Measurements from ENCODE around the gene TUBGCP4.

Gene TUBGCP4

GRCh38 chr15:43433165-43433564 lies 62.3 kb downstream of the TUBGCP4 start:
- Mint-ChIP-seq H3K4me3 (no peak overlapping the region), H3K9me3 (no peaks in the 10 kb centered on the region), H3K4me1 (no peaks in the 10 kb centered on the region), H3K27ac (no peak overlapping the region), H3K27me3 (no peaks in the 10 kb centered on the region)
- DNase-seq (no peak), ATAC-seq (no peak)

DNA sequence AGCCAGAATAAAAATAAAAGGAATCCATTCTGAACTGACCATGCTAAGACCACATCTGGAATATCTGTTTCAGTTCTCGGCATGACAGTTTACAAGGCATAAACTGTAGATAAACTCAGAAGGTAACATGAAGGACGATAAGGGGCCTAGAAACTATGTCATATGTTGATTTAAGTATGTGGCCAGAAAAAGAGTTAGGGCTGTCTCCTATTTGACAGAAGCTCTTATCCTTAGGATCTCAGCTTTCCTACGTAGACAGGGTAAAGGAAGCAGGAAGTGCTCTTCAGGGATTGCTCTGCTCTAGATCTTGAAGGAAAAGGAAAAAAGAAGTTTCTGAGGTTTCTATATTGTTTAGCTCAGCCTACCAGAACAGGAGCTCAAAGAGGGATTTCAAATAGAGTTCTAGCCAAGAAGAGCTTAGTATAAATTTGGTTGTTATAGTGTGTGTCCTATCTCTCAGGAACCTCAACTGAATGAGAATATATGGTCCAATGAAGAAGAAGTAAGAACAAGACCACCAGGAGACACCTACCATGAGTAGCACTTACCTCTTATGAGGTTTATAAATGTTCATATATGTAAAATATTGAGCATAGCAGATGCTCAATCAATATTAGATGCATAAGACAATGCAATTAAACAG lies 62.9 kb downstream of the TUBGCP4 start:
- Mint-ChIP-seq H3K9me3 (no peaks in the 10 kb centered on the region), H3K27ac (no peak overlapping the region), H3K4me3 (no peak overlapping the region), H3K27me3 (no peaks in the 10 kb centered on the region), H3K4me1 (no peaks in the 10 kb centered on the region)
- ATAC-seq (no peak), DNase-seq (no peak)

DNA sequence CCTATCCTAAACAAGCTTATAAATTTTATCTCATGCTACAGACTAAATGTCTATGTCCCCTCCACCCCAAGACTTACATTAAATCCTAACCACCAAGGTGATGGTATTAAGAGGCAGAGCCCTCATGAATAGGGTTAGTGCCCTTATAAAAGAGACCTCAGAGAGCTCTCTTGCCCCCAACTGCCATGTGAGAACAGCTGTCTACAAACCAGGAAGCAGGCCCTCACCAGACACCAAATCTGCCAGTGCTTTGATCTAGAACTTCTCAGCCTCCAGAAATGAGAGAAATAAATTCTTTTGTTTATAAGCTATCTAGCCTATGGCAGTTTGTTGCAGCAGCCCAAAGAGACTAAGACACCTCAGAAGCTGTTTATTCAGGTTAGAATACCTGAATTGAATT lies 63.5 kb downstream of the TUBGCP4 start:
- Mint-ChIP-seq H3K27ac (no peak overlapping the region), H3K9me3 (no peaks in the 10 kb centered on the region), H3K4me1 (no peaks in the 10 kb centered on the region), H3K4me3 (no peak overlapping the region), H3K27me3 (no peaks in the 10 kb centered on the region)
- ATAC-seq (no peak), DNase-seq (no peak)

GRCh38 chr15:43436395-43436794 lies 65.5 kb downstream of the TUBGCP4 start:
- ATAC-seq = no peak
- Mint-ChIP-seq H3K4me1 (peaks cover 9% of the 10 kb centered on the region), H3K4me3 (no peak overlapping the region), H3K27ac (peak overlapping the region in 1 of 2 donors; percentile 71), H3K9me3 (no peaks in the 10 kb centered on the region), H3K27me3 (no peaks in the 10 kb centered on the region)
- no peak for DNase-seq

DNA sequence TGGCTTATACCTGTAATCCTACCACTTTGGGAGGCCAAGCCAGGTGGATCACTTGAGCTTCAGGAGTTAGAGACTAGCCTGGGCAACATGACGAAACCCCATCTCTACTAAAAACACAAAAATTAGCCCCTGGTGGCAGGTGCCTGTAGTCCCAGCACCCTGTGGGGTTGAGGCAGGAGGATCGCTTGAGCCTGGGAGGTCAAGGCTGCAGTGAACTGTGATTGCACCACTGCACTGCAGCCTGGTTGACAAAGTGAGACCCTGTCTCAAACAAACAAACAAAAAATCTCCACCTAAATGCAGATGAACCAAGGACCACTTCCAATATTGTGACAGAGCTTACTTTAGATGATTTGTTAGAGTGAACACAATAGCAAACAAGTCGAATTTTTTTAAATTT lies 68.4 kb downstream of the TUBGCP4 start:
- Mint-ChIP-seq H3K4me3 (no peak overlapping the region), H3K27me3 (no peaks in the 10 kb centered on the region), H3K9me3 (no peaks in the 10 kb centered on the region), H3K4me1 (peaks cover 11% of the 10 kb centered on the region), H3K27ac (no peak overlapping the region)
- ATAC-seq (no peak), DNase-seq (no peak)

GRCh38 chr15:43440721-43441281 lies 69.9 kb downstream of the TUBGCP4 start:
- H3K4me3 Mint-ChIP-seq = peak overlapping the region in 1 of 2 donors; percentile 52
- H3K4me1 Mint-ChIP-seq = peaks cover 11% of the 10 kb centered on the region
- peak overlapping the region; percentile 94 to 95 for H3K27ac Mint-ChIP-seq
- ATAC-seq = peak; percentile 98
- H3K27me3 Mint-ChIP-seq = no peaks in the 10 kb centered on the region
- H3K9me3 Mint-ChIP-seq = no peaks in the 10 kb centered on the region
- DNase-seq = peak; percentile 26 to 61

- peak overlapping the region; percentile 94 to 95 for H3K27ac Mint-ChIP-seq
- peak overlapping the region in 1 of 2 donors; percentile 10 for H3K4me3 Mint-ChIP-seq
- DNase-seq (no peak), ATAC-seq (peak; percentile 76)
- no peaks in the 10 kb centered on the region for H3K27me3 Mint-ChIP-seq
- H3K9me3 Mint-ChIP-seq = no peaks in the 10 kb centered on the region
- H3K4me1 Mint-ChIP-seq = peaks cover 11% of the 10 kb centered on the region
Measured at GRCh38 chr15:43441316-43441715, 70.4 kb downstream of the TUBGCP4 start.

DNA sequence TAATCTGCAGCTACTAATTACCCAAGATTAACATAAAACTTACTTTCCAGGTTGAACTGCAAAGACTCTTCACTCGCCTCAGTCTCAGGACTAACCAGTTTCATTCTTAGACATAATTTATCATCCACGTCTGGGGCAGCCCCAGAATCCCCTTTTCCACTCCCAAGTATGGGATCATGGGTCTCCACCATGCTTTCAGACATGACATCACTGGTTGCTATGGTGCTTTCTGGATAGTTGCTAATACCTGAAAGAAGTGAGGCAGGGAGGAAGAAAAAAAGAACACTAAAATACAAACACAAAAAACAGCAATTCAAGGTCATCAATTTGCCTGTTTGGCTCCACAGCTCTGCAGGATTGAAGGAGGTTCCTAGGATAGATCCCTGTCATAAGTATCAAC lies 75.4 kb downstream of the TUBGCP4 start:
- Mint-ChIP-seq H3K4me1 (peaks cover 16% of the 10 kb centered on the region), H3K4me3 (no peak overlapping the region), H3K27ac (no peak overlapping the region), H3K27me3 (no peaks in the 10 kb centered on the region), H3K9me3 (no peaks in the 10 kb centered on the region)
- ATAC-seq = no peak
- DNase-seq = no peak

- Mint-ChIP-seq H3K27ac (no peak overlapping the region), H3K4me3 (no peak overlapping the region), H3K4me1 (peaks cover 13% of the 10 kb centered on the region), H3K27me3 (no peaks in the 10 kb centered on the region), H3K9me3 (no peaks in the 10 kb centered on the region)
- DNase-seq (no peak), ATAC-seq (no peak)
Measured at GRCh38 chr15:43449981-43450380, 79.1 kb downstream of the TUBGCP4 start.

Data from stimulated activated naive CD8-positive, alpha-beta T cell treated with anti-CD3 and anti-CD28 coated beads, Interleukin-15, amount 100 ng/mL, for 72 hours (primary cell).